WTC11 (cell line): Measurements from ENCODE around the gene PTGIS. TPM values are rescaled to one million over a fixed set of nuclear protein-coding genes. Genes with fewer than 3 reads are reported as not detected.

Experiments
- ATAC-seq: fragments of 200-7000 bp; cut with Tn5 transposase; 2 replicates; pipeline ENCODE4 v1.10.0; 2021; ENCODE audit warnings: mild to moderate bottlenecking, moderate library complexity
- CTCF ChIA-PET: fragments of 300-600 bp; sonication (Branson Sonifier 250); formaldehyde crosslinking; loops from one replicate; lab custom pipeline; 2021; ENCODE audit warnings: antibody characterized with exemption; lab: Charles Lee
- POLR2A ChIA-PET: fragments of 350-600 bp; sonication (Branson Sonifier 250); formaldehyde crosslinking; loops from one replicate; lab custom pipeline; 2021; ENCODE audit warnings: antibody characterized with exemption; lab: Charles Lee
- DNase-seq: peaks from one replicate; pipeline ENCODE4 v3.0.0; 2021; ENCODE audit warnings: low spot score
- H3K27ac Mint-ChIP-seq: 2 replicates; pipeline ENCODE4 v1.8.0; 2021; ENCODE audit warnings: mixed read lengths
- H3K27me3 Mint-ChIP-seq: 2 replicates; pipeline ENCODE4 v1.8.0; 2021; ENCODE audit warnings: low read depth, mild to moderate bottlenecking, moderate library complexity, mixed read lengths
- H3K36me3 Mint-ChIP-seq: 2 replicates; pipeline ENCODE4 v1.8.0; 2021; ENCODE audit warnings: mixed read lengths
- H3K4me1 Mint-ChIP-seq: 2 replicates; pipeline ENCODE4 v1.8.0; 2022; ENCODE audit warnings: mixed read lengths
- H3K4me3 Mint-ChIP-seq: 2 replicates; pipeline ENCODE4 v1.8.0; 2021; ENCODE audit warnings: mild to moderate bottlenecking, moderate library complexity, mixed read lengths
- H3K9me3 Mint-ChIP-seq: 2 replicates; pipeline ENCODE4 v1.8.0; 2021; ENCODE audit warnings: mixed read lengths
- GABPB1 ChIP-seq: sonication (generic); formaldehyde crosslinking; IDR thresholded peaks from 2 replicates; pipeline ENCODE4 v1.8.1; 2023; ENCODE audit warnings: mild to moderate bottlenecking, missing genetic modification reagents
- SMAD4 ChIP-seq: sonication (generic); formaldehyde crosslinking; IDR thresholded peaks from 2 replicates; pipeline ENCODE4 v1.8.0; 2022; ENCODE audit warnings: mild to moderate bottlenecking, missing genetic modification reagents
- SP1 ChIP-seq: sonication (generic); formaldehyde crosslinking; conservative IDR thresholded peaks from 2 replicates; pipeline ENCODE4 v1.8.1; 2022; ENCODE audit warnings: missing genetic modification reagents
- ZNF219 ChIP-seq: sonication (generic); formaldehyde crosslinking; IDR thresholded peaks from 2 replicates; pipeline ENCODE4 v1.8.0; 2023; ENCODE audit warnings: missing genetic modification reagents, mild to moderate bottlenecking, borderline replicate concordance
- ZNF263 ChIP-seq: sonication (generic); formaldehyde crosslinking; IDR thresholded peaks from 2 replicates; pipeline ENCODE4 v1.8.1; 2022; ENCODE audit warnings: low read depth, mild to moderate bottlenecking, moderate library complexity, missing genetic modification reagents
- total RNA-seq: library from RNA; stranded (reverse); gene quantifications from 3 replicates; pipeline ENCODE4 v1.2.3, GENCODE V29; 2021
- TF ChIP-seq, protein P1 (sequence below): sonication (generic); formaldehyde crosslinking; IDR thresholded peaks from 2 replicates; pipeline ENCODE4 v1.8.0; 2023; ENCODE audit warnings: mild to moderate bottlenecking, missing genetic modification reagents
- TF ChIP-seq, protein P2 (sequence below): fragments of 250-450 bp; sonication (Bioruptor Pico); conservative IDR thresholded peaks from 2 replicates; pipeline ENCODE4 v1.9.0; 2021; ENCODE audit warnings: mild to moderate bottlenecking
- TF ChIP-seq, protein P3 (sequence below): sonication (generic); formaldehyde crosslinking; conservative IDR thresholded peaks from 2 replicates; pipeline ENCODE4 v1.8.1; 2023; ENCODE audit warnings: mild to moderate bottlenecking, low read depth, missing genetic modification reagents, moderate library complexity
- TF ChIP-seq, protein P4 (sequence below): sonication (generic); formaldehyde crosslinking; IDR thresholded peaks from 2 replicates; pipeline ENCODE4 v1.8.1; 2023; ENCODE audit warnings: mild to moderate bottlenecking, missing genetic modification reagents
- TF ChIP-seq, protein P5 (sequence below): fragments of 250-450 bp; sonication (Bioruptor Pico); IDR thresholded peaks from 2 replicates; pipeline ENCODE4 v1.9.0; 2021; ENCODE audit warnings: mild to moderate bottlenecking
- TF ChIP-seq, protein P6 (sequence below): sonication (generic); formaldehyde crosslinking; IDR thresholded peaks from 2 replicates; pipeline ENCODE4 v1.8.1; 2023; ENCODE audit warnings: mild to moderate bottlenecking, missing genetic modification reagents, borderline replicate concordance
- TF ChIP-seq, protein P7 (sequence below): sonication (generic); formaldehyde crosslinking; IDR thresholded peaks from 2 replicates; pipeline ENCODE4 v1.8.0; 2022; ENCODE audit warnings: mild to moderate bottlenecking, missing genetic modification reagents

PTGIS gene
- total RNA-seq, 1 experiment from 2014 or later = 24.3 TPM

DNA sequence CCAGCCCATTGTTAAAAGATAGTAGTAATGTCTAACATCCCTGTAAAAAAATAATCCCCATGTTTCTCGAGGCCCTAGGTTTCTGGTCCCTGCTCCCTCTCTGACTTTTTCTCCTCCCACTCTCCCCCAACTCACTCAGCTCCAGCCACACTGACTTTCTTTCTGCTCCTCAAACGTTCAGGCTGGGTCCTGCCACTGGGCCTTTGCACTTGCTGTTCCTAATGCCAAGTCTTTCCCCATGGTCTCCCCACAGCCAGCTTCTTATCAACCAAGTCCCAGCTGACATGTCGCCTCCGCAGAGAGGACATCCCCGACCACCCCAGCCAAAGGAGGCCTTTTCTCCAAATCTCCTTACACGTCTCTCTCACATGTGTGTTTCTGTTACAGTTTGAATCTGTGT lies 21.8 kb upstream of the PTGIS start:
- Mint-ChIP-seq H3K36me3 (no peaks in the 10 kb centered on the region), H3K27me3 (no peaks in the 10 kb centered on the region; the same call in none of the 2 replicates), H3K27ac (no peak overlapping the region), H3K9me3 (no peaks in the 10 kb centered on the region), H3K4me3 (no peak overlapping the region), H3K4me1 (peaks cover 6% of the 10 kb centered on the region; the same call in 1 of the 2 replicates)
- TF ChIP-seq SMAD4 (CRISPR knock-in tag) (no peak), SP1 (CRISPR knock-in tag) (no peak), ZNF263 (CRISPR knock-in tag) (no peak), GABPB1 (CRISPR knock-in tag) (no peak), ZNF219 (CRISPR knock-in tag) (no peak)
- TF ChIP-seq, protein P1, sequence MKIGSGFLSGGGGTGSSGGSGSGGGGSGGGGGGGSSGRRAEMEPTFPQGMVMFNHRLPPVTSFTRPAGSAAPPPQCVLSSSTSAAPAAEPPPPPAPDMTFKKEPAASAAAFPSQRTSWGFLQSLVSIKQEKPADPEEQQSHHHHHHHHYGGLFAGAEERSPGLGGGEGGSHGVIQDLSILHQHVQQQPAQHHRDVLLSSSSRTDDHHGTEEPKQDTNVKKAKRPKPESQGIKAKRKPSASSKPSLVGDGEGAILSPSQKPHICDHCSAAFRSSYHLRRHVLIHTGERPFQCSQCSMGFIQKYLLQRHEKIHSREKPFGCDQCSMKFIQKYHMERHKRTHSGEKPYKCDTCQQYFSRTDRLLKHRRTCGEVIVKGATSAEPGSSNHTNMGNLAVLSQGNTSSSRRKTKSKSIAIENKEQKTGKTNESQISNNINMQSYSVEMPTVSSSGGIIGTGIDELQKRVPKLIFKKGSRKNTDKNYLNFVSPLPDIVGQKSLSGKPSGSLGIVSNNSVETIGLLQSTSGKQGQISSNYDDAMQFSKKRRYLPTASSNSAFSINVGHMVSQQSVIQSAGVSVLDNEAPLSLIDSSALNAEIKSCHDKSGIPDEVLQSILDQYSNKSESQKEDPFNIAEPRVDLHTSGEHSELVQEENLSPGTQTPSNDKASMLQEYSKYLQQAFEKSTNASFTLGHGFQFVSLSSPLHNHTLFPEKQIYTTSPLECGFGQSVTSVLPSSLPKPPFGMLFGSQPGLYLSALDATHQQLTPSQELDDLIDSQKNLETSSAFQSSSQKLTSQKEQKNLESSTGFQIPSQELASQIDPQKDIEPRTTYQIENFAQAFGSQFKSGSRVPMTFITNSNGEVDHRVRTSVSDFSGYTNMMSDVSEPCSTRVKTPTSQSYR (CRISPR knock-in tag) = no peak
- TF ChIP-seq, protein P2, sequence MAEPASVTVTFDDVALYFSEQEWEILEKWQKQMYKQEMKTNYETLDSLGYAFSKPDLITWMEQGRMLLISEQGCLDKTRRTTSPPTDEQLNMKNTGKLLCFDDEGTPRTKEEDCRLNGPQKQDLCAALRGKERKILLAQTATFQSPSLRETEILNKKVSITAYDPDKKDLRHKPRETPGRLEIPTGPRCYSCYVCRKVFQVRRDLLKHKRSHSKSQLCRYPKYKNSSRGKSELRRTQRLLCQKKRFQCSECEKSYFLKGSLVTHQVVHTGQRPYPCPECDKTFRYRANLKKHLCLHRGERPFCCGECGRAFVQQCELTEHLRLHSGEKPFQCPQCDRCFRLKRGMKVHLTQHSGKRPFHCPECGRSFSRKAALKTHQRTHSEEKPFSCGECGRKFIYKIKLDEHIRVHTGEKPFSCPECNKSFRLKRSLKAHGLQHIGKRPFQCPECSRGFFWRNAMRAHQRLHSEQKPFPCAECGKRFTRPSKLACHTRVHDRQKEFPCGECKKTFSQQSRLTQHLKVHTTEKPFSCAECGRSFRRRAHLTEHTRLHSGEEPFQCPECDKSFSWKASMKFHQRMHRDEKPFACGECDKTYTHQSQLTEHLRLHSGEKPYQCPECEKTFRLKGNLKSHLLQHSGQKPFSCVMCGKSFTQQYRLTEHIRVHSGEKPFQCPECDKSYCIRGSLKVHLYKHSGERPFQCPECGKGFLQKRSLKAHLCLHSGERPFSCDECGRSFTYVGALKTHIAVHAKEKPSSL (CRISPR knock-in tag) = no peak
- TF ChIP-seq, protein P3, sequence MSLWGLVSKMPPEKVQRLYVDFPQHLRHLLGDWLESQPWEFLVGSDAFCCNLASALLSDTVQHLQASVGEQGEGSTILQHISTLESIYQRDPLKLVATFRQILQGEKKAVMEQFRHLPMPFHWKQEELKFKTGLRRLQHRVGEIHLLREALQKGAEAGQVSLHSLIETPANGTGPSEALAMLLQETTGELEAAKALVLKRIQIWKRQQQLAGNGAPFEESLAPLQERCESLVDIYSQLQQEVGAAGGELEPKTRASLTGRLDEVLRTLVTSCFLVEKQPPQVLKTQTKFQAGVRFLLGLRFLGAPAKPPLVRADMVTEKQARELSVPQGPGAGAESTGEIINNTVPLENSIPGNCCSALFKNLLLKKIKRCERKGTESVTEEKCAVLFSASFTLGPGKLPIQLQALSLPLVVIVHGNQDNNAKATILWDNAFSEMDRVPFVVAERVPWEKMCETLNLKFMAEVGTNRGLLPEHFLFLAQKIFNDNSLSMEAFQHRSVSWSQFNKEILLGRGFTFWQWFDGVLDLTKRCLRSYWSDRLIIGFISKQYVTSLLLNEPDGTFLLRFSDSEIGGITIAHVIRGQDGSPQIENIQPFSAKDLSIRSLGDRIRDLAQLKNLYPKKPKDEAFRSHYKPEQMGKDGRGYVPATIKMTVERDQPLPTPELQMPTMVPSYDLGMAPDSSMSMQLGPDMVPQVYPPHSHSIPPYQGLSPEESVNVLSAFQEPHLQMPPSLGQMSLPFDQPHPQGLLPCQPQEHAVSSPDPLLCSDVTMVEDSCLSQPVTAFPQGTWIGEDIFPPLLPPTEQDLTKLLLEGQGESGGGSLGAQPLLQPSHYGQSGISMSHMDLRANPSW = no peak
- TF ChIP-seq, protein P4, sequence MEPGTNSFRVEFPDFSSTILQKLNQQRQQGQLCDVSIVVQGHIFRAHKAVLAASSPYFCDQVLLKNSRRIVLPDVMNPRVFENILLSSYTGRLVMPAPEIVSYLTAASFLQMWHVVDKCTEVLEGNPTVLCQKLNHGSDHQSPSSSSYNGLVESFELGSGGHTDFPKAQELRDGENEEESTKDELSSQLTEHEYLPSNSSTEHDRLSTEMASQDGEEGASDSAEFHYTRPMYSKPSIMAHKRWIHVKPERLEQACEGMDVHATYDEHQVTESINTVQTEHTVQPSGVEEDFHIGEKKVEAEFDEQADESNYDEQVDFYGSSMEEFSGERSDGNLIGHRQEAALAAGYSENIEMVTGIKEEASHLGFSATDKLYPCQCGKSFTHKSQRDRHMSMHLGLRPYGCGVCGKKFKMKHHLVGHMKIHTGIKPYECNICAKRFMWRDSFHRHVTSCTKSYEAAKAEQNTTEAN = no peak
- TF ChIP-seq, protein P5, sequence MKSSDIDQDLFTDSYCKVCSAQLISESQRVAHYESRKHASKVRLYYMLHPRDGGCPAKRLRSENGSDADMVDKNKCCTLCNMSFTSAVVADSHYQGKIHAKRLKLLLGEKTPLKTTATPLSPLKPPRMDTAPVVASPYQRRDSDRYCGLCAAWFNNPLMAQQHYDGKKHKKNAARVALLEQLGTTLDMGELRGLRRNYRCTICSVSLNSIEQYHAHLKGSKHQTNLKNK = no peak
- TF ChIP-seq, protein P6, sequence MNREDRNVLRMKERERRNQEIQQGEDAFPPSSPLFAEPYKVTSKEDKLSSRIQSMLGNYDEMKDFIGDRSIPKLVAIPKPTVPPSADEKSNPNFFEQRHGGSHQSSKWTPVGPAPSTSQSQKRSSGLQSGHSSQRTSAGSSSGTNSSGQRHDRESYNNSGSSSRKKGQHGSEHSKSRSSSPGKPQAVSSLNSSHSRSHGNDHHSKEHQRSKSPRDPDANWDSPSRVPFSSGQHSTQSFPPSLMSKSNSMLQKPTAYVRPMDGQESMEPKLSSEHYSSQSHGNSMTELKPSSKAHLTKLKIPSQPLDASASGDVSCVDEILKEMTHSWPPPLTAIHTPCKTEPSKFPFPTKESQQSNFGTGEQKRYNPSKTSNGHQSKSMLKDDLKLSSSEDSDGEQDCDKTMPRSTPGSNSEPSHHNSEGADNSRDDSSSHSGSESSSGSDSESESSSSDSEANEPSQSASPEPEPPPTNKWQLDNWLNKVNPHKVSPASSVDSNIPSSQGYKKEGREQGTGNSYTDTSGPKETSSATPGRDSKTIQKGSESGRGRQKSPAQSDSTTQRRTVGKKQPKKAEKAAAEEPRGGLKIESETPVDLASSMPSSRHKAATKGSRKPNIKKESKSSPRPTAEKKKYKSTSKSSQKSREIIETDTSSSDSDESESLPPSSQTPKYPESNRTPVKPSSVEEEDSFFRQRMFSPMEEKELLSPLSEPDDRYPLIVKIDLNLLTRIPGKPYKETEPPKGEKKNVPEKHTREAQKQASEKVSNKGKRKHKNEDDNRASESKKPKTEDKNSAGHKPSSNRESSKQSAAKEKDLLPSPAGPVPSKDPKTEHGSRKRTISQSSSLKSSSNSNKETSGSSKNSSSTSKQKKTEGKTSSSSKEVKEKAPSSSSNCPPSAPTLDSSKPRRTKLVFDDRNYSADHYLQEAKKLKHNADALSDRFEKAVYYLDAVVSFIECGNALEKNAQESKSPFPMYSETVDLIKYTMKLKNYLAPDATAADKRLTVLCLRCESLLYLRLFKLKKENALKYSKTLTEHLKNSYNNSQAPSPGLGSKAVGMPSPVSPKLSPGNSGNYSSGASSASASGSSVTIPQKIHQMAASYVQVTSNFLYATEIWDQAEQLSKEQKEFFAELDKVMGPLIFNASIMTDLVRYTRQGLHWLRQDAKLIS (CRISPR knock-in tag) = no peak
- TF ChIP-seq, protein P7, sequence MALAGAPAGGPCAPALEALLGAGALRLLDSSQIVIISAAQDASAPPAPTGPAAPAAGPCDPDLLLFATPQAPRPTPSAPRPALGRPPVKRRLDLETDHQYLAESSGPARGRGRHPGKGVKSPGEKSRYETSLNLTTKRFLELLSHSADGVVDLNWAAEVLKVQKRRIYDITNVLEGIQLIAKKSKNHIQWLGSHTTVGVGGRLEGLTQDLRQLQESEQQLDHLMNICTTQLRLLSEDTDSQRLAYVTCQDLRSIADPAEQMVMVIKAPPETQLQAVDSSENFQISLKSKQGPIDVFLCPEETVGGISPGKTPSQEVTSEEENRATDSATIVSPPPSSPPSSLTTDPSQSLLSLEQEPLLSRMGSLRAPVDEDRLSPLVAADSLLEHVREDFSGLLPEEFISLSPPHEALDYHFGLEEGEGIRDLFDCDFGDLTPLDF (CRISPR knock-in tag) = no peak
- ChIA-PET CTCF (interaction anchor here (1.3 to 1.6 kb wide), 2 partner anchors 14 to 45 kb away, joined by 3 to 6 read pairs; no protein-coding TSS in a partner anchor), POLR2A (no interaction called here)
- no peak for ATAC-seq
- no peak for DNase-seq
